ENCODE measurements around the gene RTCA.
"Not testable (repeated sequence)": the region's sequence is repeated elsewhere in the genome, so short reads cannot be mapped to it uniquely, and the experiment has no call there.

RTCA gene

DNA sequence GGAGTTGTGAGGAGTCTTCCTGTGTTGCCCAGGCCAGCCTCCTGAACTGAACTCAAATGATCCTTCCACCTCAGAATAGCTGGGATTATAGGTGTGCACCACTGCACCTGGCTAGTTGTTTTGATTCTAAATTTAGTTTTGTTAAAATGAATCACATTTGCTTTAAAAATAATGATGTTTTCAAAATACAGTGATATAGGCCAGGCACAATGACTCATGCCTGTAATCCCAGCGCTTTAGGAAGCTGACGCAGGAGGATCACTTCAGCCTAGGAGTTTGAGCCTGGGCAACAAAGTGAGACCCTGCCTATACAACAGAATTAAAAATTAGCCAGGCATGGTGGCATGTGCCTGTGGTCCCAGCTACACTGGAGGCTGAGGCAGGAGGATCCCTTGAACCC is 24.3 kb downstream of the RTCA start:
- Histone ChIP-seq H3K36me3 (ENCODE audit: control insufficient read depth, insufficient read depth, low read length) (peaks cover 8% of the 10 kb centered on the region), H3K4me3 (replicated peaks; ENCODE audit: low read depth, low read length) (no peak overlapping the region), H3K27me3 (replicated peaks; ENCODE audit: control insufficient read depth, insufficient read depth, low read length) (no peaks in the 10 kb centered on the region)
- TF ChIP-seq, protein P1, sequence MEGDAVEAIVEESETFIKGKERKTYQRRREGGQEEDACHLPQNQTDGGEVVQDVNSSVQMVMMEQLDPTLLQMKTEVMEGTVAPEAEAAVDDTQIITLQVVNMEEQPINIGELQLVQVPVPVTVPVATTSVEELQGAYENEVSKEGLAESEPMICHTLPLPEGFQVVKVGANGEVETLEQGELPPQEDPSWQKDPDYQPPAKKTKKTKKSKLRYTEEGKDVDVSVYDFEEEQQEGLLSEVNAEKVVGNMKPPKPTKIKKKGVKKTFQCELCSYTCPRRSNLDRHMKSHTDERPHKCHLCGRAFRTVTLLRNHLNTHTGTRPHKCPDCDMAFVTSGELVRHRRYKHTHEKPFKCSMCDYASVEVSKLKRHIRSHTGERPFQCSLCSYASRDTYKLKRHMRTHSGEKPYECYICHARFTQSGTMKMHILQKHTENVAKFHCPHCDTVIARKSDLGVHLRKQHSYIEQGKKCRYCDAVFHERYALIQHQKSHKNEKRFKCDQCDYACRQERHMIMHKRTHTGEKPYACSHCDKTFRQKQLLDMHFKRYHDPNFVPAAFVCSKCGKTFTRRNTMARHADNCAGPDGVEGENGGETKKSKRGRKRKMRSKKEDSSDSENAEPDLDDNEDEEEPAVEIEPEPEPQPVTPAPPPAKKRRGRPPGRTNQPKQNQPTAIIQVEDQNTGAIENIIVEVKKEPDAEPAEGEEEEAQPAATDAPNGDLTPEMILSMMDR (IDR thresholded peaks at IDR 0.05; ENCODE audit: insufficient read depth, low read length, poor library complexity, severe bottlenecking), result no peak
- no peak for DNase-seq (ENCODE audit: extremely low read depth, insufficient read length)

DNA sequence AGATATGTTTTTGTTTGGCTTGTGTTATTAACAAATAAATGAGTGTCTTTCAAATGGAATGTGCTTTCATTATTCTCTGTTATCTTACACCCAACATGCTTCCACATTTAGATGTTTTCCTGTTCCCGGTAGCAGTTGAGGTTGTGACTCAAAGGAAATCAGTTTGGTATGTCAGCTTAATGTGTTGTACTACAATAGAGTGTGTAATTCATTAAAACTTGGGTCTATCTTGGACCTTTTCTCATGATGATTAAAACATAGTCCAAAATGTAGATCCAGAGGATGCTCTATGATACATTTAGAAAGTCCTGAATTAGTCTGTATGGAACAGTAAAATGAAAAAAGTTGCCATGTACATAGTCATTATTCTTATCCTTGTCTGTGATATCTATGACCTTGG is 26.7 kb downstream of the RTCA start:
- Histone ChIP-seq H3K36me3 (ENCODE audit: control insufficient read depth, insufficient read depth, low read length) (peaks cover 5% of the 10 kb centered on the region), H3K4me3 (replicated peaks; ENCODE audit: low read depth, low read length) (no peak overlapping the region), H3K27me3 (replicated peaks; ENCODE audit: control insufficient read depth, insufficient read depth, low read length) (no peaks in the 10 kb centered on the region)
- DNase-seq (ENCODE audit: extremely low read depth, insufficient read length), result no peak
- TF ChIP-seq, protein P1 (IDR thresholded peaks at IDR 0.05; ENCODE audit: insufficient read depth, low read length, poor library complexity, severe bottlenecking), result no peak

DNA sequence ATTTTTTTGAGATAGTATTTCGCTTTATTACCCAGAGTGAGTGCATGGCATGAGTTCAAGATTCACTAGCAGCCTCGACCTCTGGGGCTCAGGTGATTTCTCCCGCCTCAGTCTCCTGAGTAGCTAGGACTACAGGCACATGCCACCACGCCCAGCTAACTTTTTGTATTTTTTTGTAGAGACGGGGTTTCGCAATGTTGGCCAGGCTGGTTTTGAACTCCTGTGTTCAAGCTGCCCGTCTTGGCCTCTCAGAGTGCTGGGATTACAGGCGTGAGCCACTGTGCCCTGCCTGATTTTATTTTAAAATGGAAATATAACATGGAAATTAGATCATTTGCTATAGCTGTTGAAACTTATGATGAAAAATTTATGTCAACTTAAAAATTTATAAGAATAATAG is 30.1 kb downstream of the RTCA start:
- TF ChIP-seq, protein P1 (IDR thresholded peaks at IDR 0.05; ENCODE audit: insufficient read depth, low read length, poor library complexity, severe bottlenecking), result no peak
- Histone ChIP-seq H3K27me3 (replicated peaks; ENCODE audit: control insufficient read depth, insufficient read depth, low read length) (no peaks in the 10 kb centered on the region), H3K4me3 (replicated peaks; ENCODE audit: low read depth, low read length) (no peak overlapping the region), H3K36me3 (ENCODE audit: control insufficient read depth, insufficient read depth, low read length) (no peaks in the 10 kb centered on the region; the same call in 1 of the 2 replicates)
- DNase-seq (ENCODE audit: extremely low read depth, insufficient read length), result no peak

DNA sequence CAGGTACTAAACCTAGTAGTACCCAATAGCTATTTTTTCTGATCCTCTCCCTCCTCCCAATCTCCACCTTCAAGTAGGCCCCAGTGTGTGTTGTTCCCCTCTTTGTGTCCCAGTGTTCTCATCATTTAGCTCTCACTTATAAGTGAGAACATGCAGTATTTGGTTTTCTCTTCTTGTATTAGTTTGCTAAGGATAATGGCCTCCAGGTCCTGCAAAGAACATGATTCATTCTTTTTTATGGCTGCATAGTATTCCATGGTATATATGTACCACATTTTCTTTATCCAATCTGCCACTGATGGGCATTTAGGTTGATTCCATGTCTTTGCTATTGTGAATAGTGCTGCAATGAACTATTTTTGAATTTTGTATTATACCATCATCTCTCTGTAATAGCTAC is 31.0 kb downstream of the RTCA start:
- not testable (repeated sequence) for H3K27me3 ChIP-seq (replicated peaks; ENCODE audit: control insufficient read depth, insufficient read depth, low read length); H3K4me3 ChIP-seq (replicated peaks; ENCODE audit: low read depth, low read length); H3K36me3 ChIP-seq (ENCODE audit: control insufficient read depth, insufficient read depth, low read length); DNase-seq (ENCODE audit: extremely low read depth, insufficient read length)

DNA sequence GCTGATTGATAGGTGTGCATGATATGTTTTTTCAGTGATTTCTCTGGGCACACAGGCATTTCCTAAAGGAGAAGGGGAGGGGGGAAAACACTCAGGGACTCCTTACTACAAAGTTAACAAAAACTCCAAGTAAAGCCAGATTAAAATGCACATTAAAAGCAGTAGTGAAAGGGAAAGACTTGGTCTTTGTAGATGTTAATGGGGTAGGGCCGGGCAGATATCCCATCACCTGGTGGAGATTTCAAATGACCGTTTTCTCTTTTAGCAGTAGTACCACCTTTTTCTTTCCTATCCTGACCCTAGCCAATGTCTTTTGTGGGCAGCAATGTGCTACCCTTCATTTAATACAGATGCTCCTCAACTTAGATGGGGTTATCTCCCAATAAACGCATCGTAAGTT is 32.5 kb downstream of the RTCA start:
- DNase-seq (ENCODE audit: extremely low read depth, insufficient read length), result no peak
- no peak overlapping the region for H3K4me3 ChIP-seq (replicated peaks; ENCODE audit: low read depth, low read length)
- no peaks in the 10 kb centered on the region for H3K36me3 ChIP-seq (ENCODE audit: control insufficient read depth, insufficient read depth, low read length)
- TF ChIP-seq, protein P1 (IDR thresholded peaks at IDR 0.05; ENCODE audit: insufficient read depth, low read length, poor library complexity, severe bottlenecking), result no peak
- no peaks in the 10 kb centered on the region for H3K27me3 ChIP-seq (replicated peaks; ENCODE audit: control insufficient read depth, insufficient read depth, low read length)

DNA sequence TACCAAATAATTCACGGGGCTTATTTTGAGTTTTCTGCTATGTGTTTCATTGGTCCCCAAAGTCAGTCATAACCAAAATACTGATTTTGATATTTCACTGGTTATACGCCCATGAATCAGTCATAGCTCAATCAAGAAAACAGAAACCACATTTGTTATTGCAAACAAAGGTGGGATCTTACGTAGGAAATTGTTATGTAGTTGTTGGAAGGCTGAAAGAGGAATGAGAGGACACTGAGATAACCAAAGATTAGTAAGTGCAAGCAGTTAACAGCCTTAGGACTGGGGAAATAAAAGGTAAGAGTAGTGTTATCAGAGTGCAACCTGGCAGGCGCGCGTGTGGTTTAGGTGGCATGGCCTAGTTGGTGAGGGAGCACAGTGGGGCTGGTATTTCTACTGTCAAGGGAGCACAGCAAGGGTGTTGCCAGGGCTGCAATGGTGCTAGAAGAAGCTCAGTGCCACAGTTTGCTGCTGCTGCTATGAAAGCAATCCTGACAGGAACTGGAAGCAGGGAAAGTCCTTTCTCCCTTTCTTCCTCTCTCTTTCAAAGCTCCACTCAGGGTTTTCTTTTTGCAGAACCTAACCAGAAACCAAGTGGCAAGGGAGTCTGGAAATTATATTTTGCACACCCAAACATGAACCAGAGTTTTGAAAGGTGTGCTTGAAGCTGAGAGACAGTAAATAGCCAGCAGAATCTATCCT is 33.7 kb downstream of the RTCA start:
- Histone ChIP-seq H3K27me3 (replicated peaks; ENCODE audit: control insufficient read depth, insufficient read depth, low read length) (no peaks in the 10 kb centered on the region), H3K36me3 (ENCODE audit: control insufficient read depth, insufficient read depth, low read length) (no peaks in the 10 kb centered on the region), H3K4me3 (replicated peaks; ENCODE audit: low read depth, low read length) (no peak overlapping the region)
- TF ChIP-seq, protein P1 (IDR thresholded peaks at IDR 0.05; ENCODE audit: insufficient read depth, low read length, poor library complexity, severe bottlenecking), result no peak
- no peak for DNase-seq (ENCODE audit: extremely low read depth, insufficient read length)
